Testis (tissue), 2 donors: ENCODE data around the gene CRY1.

ENCODE experiments used
- POLR2A ChIP-seq: fragments of 450-650 bp; IDR thresholded peaks from one replicate; pipeline ENCODE4 v1.6.1; 2017; ENCODE audit warnings: antibody characterized with exemption, mild to moderate bottlenecking, moderate library complexity
- TF ChIP-seq, protein P1 (sequence below), 3 experiments: fragments of 450-650 bp in 2 of 3; fragments of 200-600 bp in 1 of 3; sonication (generic) in 1 of 3; IDR thresholded peaks; one replicate each; pipeline ENCODE4 v1.5.1; 2016 to 2019; ENCODE audit warnings: antibody characterized with exemption in 3 of 3, mild to moderate bottlenecking in 2 of 3, moderate library complexity in 1 of 3

DNA sequence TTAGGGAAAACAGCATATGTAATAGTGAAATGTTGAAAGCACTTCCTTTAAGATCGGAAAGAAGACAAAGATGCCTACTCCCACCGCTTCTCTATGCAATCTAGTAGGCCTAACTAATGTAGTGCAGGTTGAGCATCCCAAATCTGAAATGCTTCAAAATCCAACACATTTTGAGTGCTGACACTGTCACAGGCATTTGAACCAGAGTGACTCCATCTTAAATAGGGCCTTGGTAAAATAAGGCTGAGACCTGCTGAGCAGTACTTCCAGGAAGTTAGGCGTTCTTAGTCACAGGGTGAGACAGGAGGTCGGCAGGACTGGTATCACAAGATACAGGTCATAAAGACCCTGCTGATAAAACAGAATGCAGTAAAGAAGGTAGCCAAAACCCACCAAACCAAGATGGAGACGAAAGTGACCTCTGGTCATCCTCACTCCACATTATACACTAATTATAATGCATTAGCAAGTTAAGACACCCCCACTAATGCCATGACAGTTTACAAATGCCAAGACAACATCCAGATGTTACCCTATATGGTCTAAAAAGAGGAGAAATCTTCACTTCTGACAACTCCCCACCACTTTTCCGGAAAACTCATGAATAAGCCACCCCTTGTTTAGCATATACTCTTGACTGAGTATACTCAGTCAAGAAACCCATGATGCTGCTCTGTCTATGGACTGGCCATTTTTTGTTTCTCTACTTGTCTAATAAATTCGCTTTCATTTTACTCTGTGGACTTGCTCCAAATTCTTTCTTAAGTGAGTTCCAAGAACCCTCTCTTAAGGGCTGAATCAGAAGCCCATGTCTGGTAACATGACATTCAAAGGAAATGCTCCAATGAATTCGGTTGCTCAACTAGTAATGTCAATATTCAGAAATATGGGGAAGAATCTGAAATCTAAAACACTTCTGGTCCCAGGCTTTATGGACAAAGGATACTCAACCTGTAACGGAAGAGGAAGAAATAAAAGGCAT is 59.3 kb downstream of the CRY1 start:
- TF ChIP-seq, protein P1, sequence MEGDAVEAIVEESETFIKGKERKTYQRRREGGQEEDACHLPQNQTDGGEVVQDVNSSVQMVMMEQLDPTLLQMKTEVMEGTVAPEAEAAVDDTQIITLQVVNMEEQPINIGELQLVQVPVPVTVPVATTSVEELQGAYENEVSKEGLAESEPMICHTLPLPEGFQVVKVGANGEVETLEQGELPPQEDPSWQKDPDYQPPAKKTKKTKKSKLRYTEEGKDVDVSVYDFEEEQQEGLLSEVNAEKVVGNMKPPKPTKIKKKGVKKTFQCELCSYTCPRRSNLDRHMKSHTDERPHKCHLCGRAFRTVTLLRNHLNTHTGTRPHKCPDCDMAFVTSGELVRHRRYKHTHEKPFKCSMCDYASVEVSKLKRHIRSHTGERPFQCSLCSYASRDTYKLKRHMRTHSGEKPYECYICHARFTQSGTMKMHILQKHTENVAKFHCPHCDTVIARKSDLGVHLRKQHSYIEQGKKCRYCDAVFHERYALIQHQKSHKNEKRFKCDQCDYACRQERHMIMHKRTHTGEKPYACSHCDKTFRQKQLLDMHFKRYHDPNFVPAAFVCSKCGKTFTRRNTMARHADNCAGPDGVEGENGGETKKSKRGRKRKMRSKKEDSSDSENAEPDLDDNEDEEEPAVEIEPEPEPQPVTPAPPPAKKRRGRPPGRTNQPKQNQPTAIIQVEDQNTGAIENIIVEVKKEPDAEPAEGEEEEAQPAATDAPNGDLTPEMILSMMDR (IDR thresholded peaks at IDR 0.05): no peak
- no peak for TF ChIP-seq POLR2A
